Heart left ventricle (tissue), 16 donors: ENCODE data around the gene CYTIP. TPM values are rescaled to one million over a fixed set of nuclear protein-coding genes. Genes with fewer than 3 reads are reported as not detected.

ENCODE experiments used
- ATAC-seq, 4 donors: fragments of 200-7000 bp; cut with Tn5 transposase; one replicate each; pipeline ENCODE4 v1.9.1; 2020 to 2022; ENCODE audit warnings: moderate library complexity in 4 of 4, mild to moderate bottlenecking in 3 of 4, moderate number of reproducible peaks in 1 of 4
- DNase-seq, 5 donors: peaks; one replicate each; pipeline ENCODE4 v3.0.0-alpha.2; 2020
- H3K27ac ChIP-seq, 12 donors: fragments of 200-600 bp; sonication (generic) in 4 of 12; one replicate each; pipeline versions ENCODE4 v1.5.0 to v1.8.0; 2016 to 2022; ENCODE audit warnings: mild to moderate bottlenecking in 2 of 12
- H3K27me3 ChIP-seq, 9 donors: fragments of 200-600 bp; sonication (generic) in 2 of 9; one replicate each; pipeline versions ENCODE4 v1.5.1 to v1.8.0; 2016 to 2022; ENCODE audit warnings: mild to moderate bottlenecking in 3 of 9
- H3K36me3 ChIP-seq, 9 donors: fragments of 200-600 bp; sonication (generic) in 2 of 9; one replicate each; pipeline versions ENCODE4 v1.5.0 to v1.8.0; 2018 to 2022; ENCODE audit warnings: mild to moderate bottlenecking in 2 of 9
- H3K4me1 ChIP-seq, 12 donors: fragments of 200-600 bp; sonication (generic) in 4 of 12; one replicate each; pipeline versions ENCODE4 v1.5.0 to v1.8.0; 2016 to 2022; ENCODE audit warnings: mild to moderate bottlenecking in 3 of 12
- H3K4me3 ChIP-seq, 12 donors: fragments of 200-600 bp; sonication (generic) in 4 of 12; one replicate each; pipeline versions ENCODE4 v1.5.0 to v1.8.0; 2017 to 2022; ENCODE audit warnings: mild to moderate bottlenecking in 9 of 12, moderate library complexity in 4 of 12
- H3K9me3 ChIP-seq, 12 donors: fragments of 200-600 bp; sonication (generic) in 4 of 12; one replicate each; pipeline versions ENCODE4 v1.5.0 to v1.8.0; 2016 to 2022; ENCODE audit warnings: mild to moderate bottlenecking in 1 of 12
- POLR2A ChIP-seq, 2 donors: fragments of 450-650 bp; IDR thresholded peaks; one replicate each; pipeline ENCODE4 v1.6.1; 2017; ENCODE audit warnings: antibody characterized with exemption in 2 of 2, mild to moderate bottlenecking in 2 of 2, moderate library complexity in 2 of 2
- WGBS, 4 donors: extraction: QIAGEN DNeasy Blood & Tissue Kit in 2 of 4; methylation state at CpG; one replicate each; pipeline versions ENCODE4 v1.1.5 to v1.1.7; 2013 to 2018; 5-methylcytosine and 5-hydroxymethylcytosine counted together
- intact Hi-C, 10 donors: fragments of 100-400 bp; cut with DNase I; formaldehyde crosslinking; loops; one replicate each; pipeline versions ENCODE4 v1.11.1 to v1.14.2; 2022
- polyA plus RNA-seq, 2 donors: library from polyadenylated mRNA; stranded (reverse); fragments of 200-250 nt; gene quantifications; one replicate each; pipeline ENCODE4 v1.2.3, GENCODE V29; 2013
- total RNA-seq, 9 donors: library from RNA; depleted of rRNA in 2 of 9; stranded (reverse); fragments of >200 nt in 2 of 9; fragmentation: NEBNext Ultra II Directional in 3 of 9; extraction: Animal tissue kit (Norgen Biotek cat#: 25700) in 3 of 9; gene quantifications; one replicate each; pipeline versions ENCODE4 v1.1.0 to v1.2.4, GENCODE V29; 2016 to 2023
- TF ChIP-seq, protein P1 (sequence below), 12 donors: fragments of 200-600 bp; sonication (generic) in 4 of 12; IDR thresholded peaks; one replicate each; pipeline versions ENCODE4 v1.5.0 to v1.8.0; 2018 to 2022; ENCODE audit warnings: antibody characterized with exemption in 12 of 12, mild to moderate bottlenecking in 5 of 12
- donor health status: ischemic (EF 13 %, LVEDD 7.1; RV severe dilation, severe dysfunction).
- donor health status: healthy with polysubstance abuse.
- donor health status: DM: no; HTN: yes; CAD: no.
- donor health status: DM: no; HTN: no; CAD: no.
- donor health status: ischemic (EF 25% LVEDD 6.9; RV normal size, moderate dysfunction).
- donor health status: ischemic (EF 25% LVEDD 5.7; RV mildly dilated, moderate dysfunction).
- donor health status: healthy.
- donor health status: DM: yes; HTN: yes; CAD: no.
- donor health status: ischemic (EF 35%, LVEDD 5.7; RV mildly dilated, moderate dysfunction).
- donor health status: nonischemic (EF 11% LVEDD 7.7; RV severe dilation, severe dysfunction).
- donor health status: DM: yes; HTN: yes; CAD: no.
- donor health status: PGD.
- donor health status: ischemic (EF 29% LVEDD 5.4; RV normal size, mild dysfunction).
- donor health status: nonischemic (EF 23%, LVEDD 6.1; RV moderate dilation, normal function).

CYTIP gene
- total and polyA plus RNA-seq, 11 donors: 0.38 to 12.0 (median 1.4) TPM

DNA sequence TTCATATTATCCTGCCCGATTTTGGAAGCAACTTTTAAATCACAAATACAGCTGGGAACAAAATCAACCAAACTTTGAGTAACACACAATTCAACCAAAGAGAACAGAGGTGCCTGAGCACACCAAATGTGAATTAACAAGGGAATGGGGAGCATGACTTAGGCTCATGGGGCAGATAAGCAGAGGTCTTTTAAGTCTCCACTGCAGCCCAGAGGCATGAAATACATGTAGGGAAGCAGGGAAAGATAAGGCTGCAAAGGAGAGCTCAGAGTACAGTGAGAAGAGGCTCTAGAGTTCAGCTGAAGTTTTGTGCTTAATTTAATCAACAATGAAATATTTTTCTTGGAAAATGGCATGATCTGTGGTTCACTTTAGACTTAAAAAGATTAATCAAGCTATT is 49.0 kb downstream of the CYTIP start:
- H3K4me1 ChIP-seq: no peaks in the 10 kb centered on the region
- H3K9me3 ChIP-seq: peaks cover 0 to 9% (median 0%) of the 10 kb centered on the region in 12 donors
- no peaks in the 10 kb centered on the region for H3K27me3 ChIP-seq
- no peak for ATAC-seq
- no peak overlapping the region for H3K4me3 ChIP-seq
- H3K36me3 ChIP-seq: no peaks in the 10 kb centered on the region
- intact Hi-C loops: no loop called here
- WGBS, 4 donors: 55 to 82% (median 64%) methylated on average over 1 of the region's 1 CpG
- DNase-seq: no peak
- TF ChIP-seq, protein P1, sequence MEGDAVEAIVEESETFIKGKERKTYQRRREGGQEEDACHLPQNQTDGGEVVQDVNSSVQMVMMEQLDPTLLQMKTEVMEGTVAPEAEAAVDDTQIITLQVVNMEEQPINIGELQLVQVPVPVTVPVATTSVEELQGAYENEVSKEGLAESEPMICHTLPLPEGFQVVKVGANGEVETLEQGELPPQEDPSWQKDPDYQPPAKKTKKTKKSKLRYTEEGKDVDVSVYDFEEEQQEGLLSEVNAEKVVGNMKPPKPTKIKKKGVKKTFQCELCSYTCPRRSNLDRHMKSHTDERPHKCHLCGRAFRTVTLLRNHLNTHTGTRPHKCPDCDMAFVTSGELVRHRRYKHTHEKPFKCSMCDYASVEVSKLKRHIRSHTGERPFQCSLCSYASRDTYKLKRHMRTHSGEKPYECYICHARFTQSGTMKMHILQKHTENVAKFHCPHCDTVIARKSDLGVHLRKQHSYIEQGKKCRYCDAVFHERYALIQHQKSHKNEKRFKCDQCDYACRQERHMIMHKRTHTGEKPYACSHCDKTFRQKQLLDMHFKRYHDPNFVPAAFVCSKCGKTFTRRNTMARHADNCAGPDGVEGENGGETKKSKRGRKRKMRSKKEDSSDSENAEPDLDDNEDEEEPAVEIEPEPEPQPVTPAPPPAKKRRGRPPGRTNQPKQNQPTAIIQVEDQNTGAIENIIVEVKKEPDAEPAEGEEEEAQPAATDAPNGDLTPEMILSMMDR (IDR thresholded peaks at IDR 0.05): no peak
- no peak for TF ChIP-seq POLR2A (IDR thresholded peaks at IDR 0.05)
- H3K27ac ChIP-seq: no peak overlapping the region

- WGBS, 4 donors: 68 to 76% (median 72%) methylated on average over 3 of the region's 3 CpGs
- TF ChIP-seq POLR2A (IDR thresholded peaks at IDR 0.05): no peak
- TF ChIP-seq, protein P1 (IDR thresholded peaks at IDR 0.05): no peak
Measured at GRCh38 chr2:157393348-157393747, 50.5 kb downstream of the CYTIP start.

DNA sequence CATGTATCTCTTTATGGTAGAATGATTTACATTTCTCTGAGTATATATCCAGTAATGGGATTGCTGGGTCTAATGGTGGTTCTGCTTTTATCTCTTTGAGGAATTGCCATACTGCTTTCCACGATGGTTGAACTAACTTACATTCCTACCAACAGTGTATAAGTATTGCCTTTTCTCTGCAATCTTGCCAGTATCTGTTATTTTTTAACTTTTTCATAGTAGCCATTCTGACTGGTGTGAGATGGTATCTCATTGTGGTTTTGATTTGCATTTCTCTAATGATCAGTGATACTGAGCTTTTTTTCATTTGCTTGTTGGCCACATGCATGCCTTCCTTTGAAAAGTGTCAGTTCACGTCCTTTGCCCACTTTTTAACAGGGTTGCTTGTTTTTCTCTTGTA is 55.1 kb downstream of the CYTIP start:
- Histone ChIP-seq H3K27ac (no peak overlapping the region), H3K4me1 (no peaks in the 10 kb centered on the region), H3K9me3 (peaks cover 0 to 16% (median 0%) of the 10 kb centered on the region in 12 donors), H3K27me3 (no peaks in the 10 kb centered on the region), H3K4me3 (no peak overlapping the region), H3K36me3 (no peaks in the 10 kb centered on the region)
- 83 to 87% (median 83%) methylated on average over 2 of the region's 2 CpGs for WGBS, 4 donors
- no peak for TF ChIP-seq POLR2A (IDR thresholded peaks at IDR 0.05)
- TF ChIP-seq, protein P1 (IDR thresholded peaks at IDR 0.05): no peak
- DNase-seq (no peak), ATAC-seq (no peak)
- intact Hi-C loops: no loop called here

More at GRCh38 chr2:157393348-157393747, 50.5 kb downstream of the CYTIP start:
- H3K4me3 ChIP-seq: no peak overlapping the region
- DNase-seq (no peak), ATAC-seq (no peak)
- H3K27me3 ChIP-seq: no peaks in the 10 kb centered on the region
- no peaks in the 10 kb centered on the region for H3K4me1 ChIP-seq
- no peak overlapping the region for H3K27ac ChIP-seq
- intact Hi-C loops: no loop called here
- peaks cover 0 to 12% (median 0%) of the 10 kb centered on the region in 12 donors for H3K9me3 ChIP-seq
- H3K36me3 ChIP-seq: no peaks in the 10 kb centered on the region

DNA sequence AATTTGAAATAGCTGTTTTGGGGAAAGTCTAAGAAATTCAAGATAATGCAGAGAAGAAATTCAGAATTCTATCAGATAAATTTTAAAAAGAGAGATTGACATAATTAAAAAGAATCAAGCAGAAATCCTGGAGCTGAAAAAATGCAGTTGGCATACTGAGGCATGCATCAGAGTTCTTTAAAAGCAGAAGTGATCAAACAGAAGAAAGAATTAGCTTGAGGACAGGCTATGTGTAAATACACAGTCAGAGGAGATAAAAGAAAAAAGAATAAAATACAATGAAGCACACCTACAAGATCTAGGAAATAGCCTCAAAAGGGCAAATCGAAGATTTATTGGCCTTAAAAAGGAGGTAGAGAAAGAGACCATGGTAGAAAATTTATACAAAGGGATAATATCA is 57.1 kb downstream of the CYTIP start:
- Histone ChIP-seq H3K27ac (no peak overlapping the region), H3K27me3 (no peaks in the 10 kb centered on the region), H3K4me1 (no peaks in the 10 kb centered on the region), H3K36me3 (no peaks in the 10 kb centered on the region), H3K4me3 (no peak overlapping the region), H3K9me3 (peaks cover 0 to 16% (median 0%) of the 10 kb centered on the region in 12 donors)
- ATAC-seq (no peak), DNase-seq (no peak)
- TF ChIP-seq, protein P1 (IDR thresholded peaks at IDR 0.05): no peak
- TF ChIP-seq POLR2A (IDR thresholded peaks at IDR 0.05): no peak
- intact Hi-C loops: no loop called here
- 71 to 78% (median 72%) methylated on average over 1 of the region's 1 CpG for WGBS, 4 donors
